ENCODE results near the gene ZNF281.

ZNF281 gene

DNA sequence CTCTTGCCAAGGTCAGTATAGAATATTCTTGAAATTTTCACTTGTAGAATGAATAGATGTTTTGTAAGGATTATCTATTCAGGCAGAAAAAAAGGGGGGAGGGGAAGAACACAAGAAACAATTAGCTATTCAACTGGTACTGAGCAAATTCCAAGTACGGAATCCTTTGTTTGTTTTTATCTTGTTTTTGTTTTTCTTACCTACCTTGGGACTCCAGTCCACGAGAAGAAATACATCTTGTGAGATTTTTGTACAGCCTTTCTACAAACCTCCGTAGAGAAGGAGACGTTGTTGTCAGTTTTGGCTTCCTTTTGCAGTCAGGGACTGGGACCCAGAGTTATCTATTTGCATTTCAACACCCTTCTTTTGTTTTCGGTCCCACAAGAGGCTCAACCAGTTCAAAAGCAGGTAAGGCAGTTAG, 36.0 kb downstream of the ZNF281 start:
- no peak overlapping the region for H4K91ac ChIP-seq (ENCODE audit: low read depth, low read length, poor library complexity)
- no peak overlapping the region for H3K23ac ChIP-seq (ENCODE audit: low read depth, low read length, poor library complexity)
- no peak overlapping the region for H3K9ac ChIP-seq (ENCODE audit: low read depth, low read length, poor library complexity)
- H3K18ac ChIP-seq (ENCODE audit: low read length) = no peak overlapping the region
- no peak overlapping the region for H2BK120ac ChIP-seq (ENCODE audit: low read depth, low read length)
- H2AK5ac ChIP-seq (ENCODE audit: low read depth, low read length) = no peak overlapping the region
- H2BK15ac ChIP-seq (ENCODE audit: low read length) = no peak overlapping the region
- peaks cover 3 to 21% of the 10 kb centered on the region in 2 donors for H3K4me1 ChIP-seq (ENCODE audit: control insufficient read depth in 2 of 2, insufficient read depth in 1 of 2, low read depth in 1 of 2, low read length in 2 of 2)
- no peak overlapping the region for H2BK12ac ChIP-seq (ENCODE audit: low read length)
- peak overlapping the region in 1 of 2 donors; percentile 2 for H3K4me3 ChIP-seq (ENCODE audit: low read length in 2 of 2)
- no peak overlapping the region for H3K4me2 ChIP-seq (ENCODE audit: insufficient read depth, low read length, poor library complexity, severe bottlenecking)
- no peaks in the 10 kb centered on the region for H3K36me3 ChIP-seq (replicated peaks in 1 of 2; ENCODE audit: control insufficient read depth in 2 of 2, insufficient read depth in 2 of 2, low read length in 2 of 2)
- H3K27me3 ChIP-seq (ENCODE audit: control insufficient read depth in 3 of 3, insufficient read depth in 3 of 3, low read depth in 1 of 3, low read length in 3 of 3) = no peaks in the 10 kb centered on the region
- H2AFZ ChIP-seq (ENCODE audit: low read length) = peak overlapping the region; percentile 59
- H3K14ac ChIP-seq (ENCODE audit: low read length) = no peak overlapping the region
- H3K27ac ChIP-seq (replicated peaks; ENCODE audit: low read length) = peak overlapping the region; percentile 9
- no peak overlapping the region for H4K8ac ChIP-seq (ENCODE audit: low read depth, low read length)
- no peak overlapping the region for H3K4ac ChIP-seq (ENCODE audit: low read length)
- H3K79me1 ChIP-seq (ENCODE audit: low read depth, low read length) = no peaks in the 10 kb centered on the region
- no peaks in the 10 kb centered on the region for H3K9me3 ChIP-seq (replicated peaks in 1 of 2; ENCODE audit: control insufficient read depth in 2 of 2, insufficient read depth in 1 of 2, low read depth in 1 of 2, low read length in 2 of 2)
- no peak overlapping the region for H2BK5ac ChIP-seq (ENCODE audit: low read length)
- DNase-seq (ENCODE audit: low spot score) = peak; percentile 37
- no CpG with 5 or more reads among the region's 5 CpGs for WGBS, 2 donors (ENCODE audit: extremely low coverage in 2 of 2, insufficient read length in 2 of 2, insufficient replicate concordance in 1 of 2)

DNA sequence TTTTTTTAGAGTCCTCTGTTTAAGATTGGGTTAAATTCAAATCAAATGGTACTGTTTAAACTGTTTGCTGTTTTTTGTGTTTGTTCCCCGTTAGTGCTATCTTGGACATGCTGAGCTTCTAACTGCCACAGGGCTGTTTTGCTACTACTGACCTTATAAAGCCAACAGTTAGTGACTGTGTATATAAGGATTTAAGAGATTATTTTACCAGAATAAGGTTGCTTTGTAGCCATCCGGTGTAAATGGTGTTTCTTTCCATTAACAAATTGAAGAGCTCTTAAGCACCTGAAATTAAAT, 37.0 kb downstream of the ZNF281 start:
- H2AK5ac ChIP-seq (ENCODE audit: low read depth, low read length) = no peak overlapping the region
- no peak overlapping the region for H3K23ac ChIP-seq (ENCODE audit: low read depth, low read length, poor library complexity)
- no peak overlapping the region for H4K91ac ChIP-seq (ENCODE audit: low read depth, low read length, poor library complexity)
- H3K4me2 ChIP-seq (ENCODE audit: insufficient read depth, low read length, poor library complexity, severe bottlenecking) = no peak overlapping the region
- no peak overlapping the region for H3K18ac ChIP-seq (ENCODE audit: low read length)
- no peak overlapping the region for H2BK120ac ChIP-seq (ENCODE audit: low read depth, low read length)
- H3K36me3 ChIP-seq (replicated peaks in 1 of 2; ENCODE audit: control insufficient read depth in 2 of 2, insufficient read depth in 2 of 2, low read length in 2 of 2) = no peaks in the 10 kb centered on the region
- no peaks in the 10 kb centered on the region for H3K9me3 ChIP-seq (replicated peaks in 1 of 2; ENCODE audit: control insufficient read depth in 2 of 2, insufficient read depth in 1 of 2, low read depth in 1 of 2, low read length in 2 of 2)
- DNase-seq (ENCODE audit: low spot score) = no peak
- no peak overlapping the region for H2AFZ ChIP-seq (ENCODE audit: low read length)
- H2BK12ac ChIP-seq (ENCODE audit: low read length) = no peak overlapping the region
- no peak overlapping the region for H4K8ac ChIP-seq (ENCODE audit: low read depth, low read length)
- no peak overlapping the region for H3K27ac ChIP-seq (replicated peaks; ENCODE audit: low read length)
- no peaks in the 10 kb centered on the region for H3K79me1 ChIP-seq (ENCODE audit: low read depth, low read length)
- no peak overlapping the region for H3K4me3 ChIP-seq (ENCODE audit: low read length in 2 of 2)
- no peak overlapping the region for H3K14ac ChIP-seq (ENCODE audit: low read length)
- H3K4me1 ChIP-seq (ENCODE audit: control insufficient read depth in 2 of 2, insufficient read depth in 1 of 2, low read depth in 1 of 2, low read length in 2 of 2) = peaks cover 3 to 21% of the 10 kb centered on the region in 2 donors
- H2BK15ac ChIP-seq (ENCODE audit: low read length) = no peak overlapping the region
- no peaks in the 10 kb centered on the region for H3K27me3 ChIP-seq (ENCODE audit: control insufficient read depth in 3 of 3, insufficient read depth in 3 of 3, low read depth in 1 of 3, low read length in 3 of 3)
- H3K4ac ChIP-seq (ENCODE audit: low read length) = no peak overlapping the region
- no peak overlapping the region for H2BK5ac ChIP-seq (ENCODE audit: low read length)
- no CpG with 5 or more reads among the region's 2 CpGs for WGBS, 2 donors (ENCODE audit: extremely low coverage in 2 of 2, insufficient read length in 2 of 2, insufficient replicate concordance in 1 of 2)
- no peak overlapping the region for H3K9ac ChIP-seq (ENCODE audit: low read depth, low read length, poor library complexity)

DNA sequence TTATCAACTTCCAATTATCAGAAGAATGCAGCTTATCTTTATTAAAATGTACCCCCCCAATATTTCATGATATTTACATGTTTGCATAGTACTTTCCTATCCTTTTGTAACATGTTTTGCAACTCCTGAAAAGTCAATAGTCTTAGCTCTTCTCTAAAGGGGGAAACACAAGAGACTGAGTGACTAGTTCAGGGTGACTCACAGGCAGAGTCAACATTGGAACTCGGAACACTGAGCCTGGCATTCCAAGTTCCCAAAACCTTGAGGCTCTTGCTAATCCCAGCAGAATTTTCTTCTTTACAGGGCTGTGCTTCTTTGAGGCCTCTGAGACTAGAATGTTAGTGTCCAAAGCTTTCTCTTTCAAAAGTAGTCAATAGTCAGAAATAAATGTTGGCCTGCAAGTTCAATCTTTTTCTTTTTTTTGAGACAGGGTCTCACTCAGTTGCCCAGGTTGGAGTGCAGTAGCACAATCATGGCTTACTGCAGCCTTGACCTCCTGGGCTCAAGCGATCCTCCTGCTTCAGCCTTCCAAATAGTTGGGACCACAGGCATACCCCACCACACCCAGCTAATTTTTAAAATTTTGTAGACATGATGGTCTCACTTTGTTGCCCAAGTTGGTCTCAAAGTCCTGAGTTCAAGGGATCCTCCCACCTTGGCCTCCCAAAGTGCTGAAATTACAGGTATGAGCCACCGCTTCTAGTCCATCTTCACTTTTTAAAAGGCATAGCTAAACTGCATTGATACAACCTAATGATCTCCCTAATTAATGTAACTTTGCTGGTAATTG, 37.5 kb downstream of the ZNF281 start:
- Histone ChIP-seq H2BK12ac (ENCODE audit: low read length) (no peak overlapping the region), H4K91ac (ENCODE audit: low read depth, low read length, poor library complexity) (no peak overlapping the region), H3K4me2 (ENCODE audit: insufficient read depth, low read length, poor library complexity, severe bottlenecking) (no peak overlapping the region), H3K9ac (ENCODE audit: low read depth, low read length, poor library complexity) (no peak overlapping the region), H3K27ac (replicated peaks; ENCODE audit: low read length) (no peak overlapping the region), H2AFZ (ENCODE audit: low read length) (no peak overlapping the region), H3K9me3 (replicated peaks in 1 of 2; ENCODE audit: control insufficient read depth in 2 of 2, insufficient read depth in 1 of 2, low read depth in 1 of 2, low read length in 2 of 2) (no peaks in the 10 kb centered on the region), H3K4ac (ENCODE audit: low read length) (no peak overlapping the region), H2BK5ac (ENCODE audit: low read length) (no peak overlapping the region), H2AK5ac (ENCODE audit: low read depth, low read length) (no peak overlapping the region), H3K18ac (ENCODE audit: low read length) (no peak overlapping the region), H3K27me3 (ENCODE audit: control insufficient read depth in 3 of 3, insufficient read depth in 3 of 3, low read depth in 1 of 3, low read length in 3 of 3) (no peaks in the 10 kb centered on the region), H3K4me3 (ENCODE audit: low read length in 2 of 2) (no peak overlapping the region), H3K14ac (ENCODE audit: low read length) (no peak overlapping the region), H3K36me3 (replicated peaks in 1 of 2; ENCODE audit: control insufficient read depth in 2 of 2, insufficient read depth in 2 of 2, low read length in 2 of 2) (no peaks in the 10 kb centered on the region), H3K23ac (ENCODE audit: low read depth, low read length, poor library complexity) (no peak overlapping the region), H3K79me1 (ENCODE audit: low read depth, low read length) (no peaks in the 10 kb centered on the region), H3K4me1 (ENCODE audit: control insufficient read depth in 2 of 2, insufficient read depth in 1 of 2, low read depth in 1 of 2, low read length in 2 of 2) (peaks cover 3 to 21% of the 10 kb centered on the region in 2 donors), H2BK120ac (ENCODE audit: low read depth, low read length) (no peak overlapping the region), H2BK15ac (ENCODE audit: low read length) (no peak overlapping the region), H4K8ac (ENCODE audit: low read depth, low read length) (no peak overlapping the region)
- no CpG with 5 or more reads among the region's 3 CpGs for WGBS, 2 donors (ENCODE audit: extremely low coverage in 2 of 2, insufficient read length in 2 of 2, insufficient replicate concordance in 1 of 2)
- no peak for DNase-seq (ENCODE audit: low spot score)

DNA sequence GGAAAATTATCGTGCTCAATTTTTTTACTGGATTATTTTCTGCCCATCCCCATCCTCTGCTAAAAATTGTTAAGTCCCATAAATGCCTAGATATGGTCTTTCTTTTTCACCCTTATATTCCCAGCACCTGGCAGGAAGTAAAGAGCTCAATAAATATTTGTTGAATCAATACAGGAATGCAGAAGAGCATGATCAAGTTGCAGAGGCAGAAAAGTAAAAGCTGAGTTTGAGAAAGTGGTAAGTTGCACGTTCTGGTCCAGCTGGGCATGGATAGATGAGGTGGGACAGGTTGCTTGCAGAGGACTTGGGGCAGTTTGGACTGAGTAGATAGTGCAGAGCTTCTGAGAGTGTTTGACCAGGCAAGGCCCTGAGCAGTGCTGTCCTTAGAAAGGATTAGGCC, 40.1 kb downstream of the ZNF281 start:
- Histone ChIP-seq H3K4ac (ENCODE audit: low read length) (no peak overlapping the region), H2BK15ac (ENCODE audit: low read length) (no peak overlapping the region), H4K91ac (ENCODE audit: low read depth, low read length, poor library complexity) (no peak overlapping the region), H3K9ac (ENCODE audit: low read depth, low read length, poor library complexity) (no peak overlapping the region), H3K27ac (replicated peaks; ENCODE audit: low read length) (no peak overlapping the region), H3K79me1 (ENCODE audit: low read depth, low read length) (no peaks in the 10 kb centered on the region), H2BK120ac (ENCODE audit: low read depth, low read length) (no peak overlapping the region), H2BK5ac (ENCODE audit: low read length) (no peak overlapping the region), H2AFZ (ENCODE audit: low read length) (no peak overlapping the region), H2AK5ac (ENCODE audit: low read depth, low read length) (no peak overlapping the region), H3K27me3 (ENCODE audit: control insufficient read depth in 3 of 3, insufficient read depth in 3 of 3, low read depth in 1 of 3, low read length in 3 of 3) (no peaks in the 10 kb centered on the region), H3K14ac (ENCODE audit: low read length) (no peak overlapping the region), H3K9me3 (replicated peaks in 1 of 2; ENCODE audit: control insufficient read depth in 2 of 2, insufficient read depth in 1 of 2, low read depth in 1 of 2, low read length in 2 of 2) (no peaks in the 10 kb centered on the region), H3K18ac (ENCODE audit: low read length) (no peak overlapping the region), H3K4me1 (ENCODE audit: control insufficient read depth in 2 of 2, insufficient read depth in 1 of 2, low read depth in 1 of 2, low read length in 2 of 2) (peaks cover 6 to 18% of the 10 kb centered on the region in 2 donors), H3K36me3 (replicated peaks in 1 of 2; ENCODE audit: control insufficient read depth in 2 of 2, insufficient read depth in 2 of 2, low read length in 2 of 2) (no peaks in the 10 kb centered on the region), H2BK12ac (ENCODE audit: low read length) (no peak overlapping the region), H3K23ac (ENCODE audit: low read depth, low read length, poor library complexity) (no peak overlapping the region), H3K4me3 (ENCODE audit: low read length in 2 of 2) (no peak overlapping the region), H4K8ac (ENCODE audit: low read depth, low read length) (no peak overlapping the region), H3K4me2 (ENCODE audit: insufficient read depth, low read length, poor library complexity, severe bottlenecking) (no peak overlapping the region)
- no peak for DNase-seq (ENCODE audit: low spot score)
- WGBS, 2 donors (ENCODE audit: extremely low coverage in 2 of 2, insufficient read length in 2 of 2, insufficient replicate concordance in 1 of 2) = 100% methylated on average over 1 of the region's 2 CpGs; no CpG with 5 or more reads in 1 of the 2 donors

Data from neuronal stem cell (in vitro differentiated cells).